Nephron progenitor cell (in vitro differentiated cells): ENCODE results near the gene PCP2.

ENCODE experiments used
- DNase-seq: peaks from one replicate; pipeline ENCODE4 v3.0.0; 2021
- H3K27ac Mint-ChIP-seq: 2 replicates; pipeline ENCODE4 v1.8.0; 2021; ENCODE audit warnings: mild to moderate bottlenecking, moderate library complexity, mixed read lengths
- H3K27me3 Mint-ChIP-seq: 2 replicates; pipeline ENCODE4 v1.8.0; 2021; ENCODE audit warnings: mild to moderate bottlenecking, low read depth, mixed read lengths; ENCODE audit not compliant: poor library complexity
- H3K36me3 Mint-ChIP-seq: 2 replicates; pipeline ENCODE4 v1.8.0; 2021; ENCODE audit warnings: low read depth, mixed read lengths
- H3K4me1 Mint-ChIP-seq: 2 replicates; pipeline ENCODE4 v1.8.0; 2021; ENCODE audit warnings: mixed read lengths
- H3K4me3 Mint-ChIP-seq: 2 replicates; pipeline ENCODE4 v1.8.0; 2021; ENCODE audit warnings: mild to moderate bottlenecking, moderate library complexity, mixed read lengths
- H3K9me3 Mint-ChIP-seq: 2 replicates; pipeline ENCODE4 v1.8.0; 2021; ENCODE audit warnings: mild to moderate bottlenecking, moderate library complexity, mixed read lengths
- CTCF ChIP-seq: fragments of 200-600 bp; sonication (generic); IDR thresholded peaks from 2 replicates; pipeline ENCODE4 v1.5.0; 2021; ENCODE audit warnings: antibody characterized with exemption

The PCP2 gene

GRCh38 chr19:7606289-7606688, 27.2 kb downstream of the PCP2 start:
- H3K27ac Mint-ChIP-seq, result no peak overlapping the region
- H3K9me3 Mint-ChIP-seq, result no peaks in the 10 kb centered on the region
- no peak overlapping the region for H3K4me3 Mint-ChIP-seq

GRCh38 chr19:7605490-7606222, 27.9 kb downstream of the PCP2 start:
- H3K36me3 Mint-ChIP-seq, result no peaks in the 10 kb centered on the region
- H3K4me3 Mint-ChIP-seq, result no peak overlapping the region
- H3K27me3 Mint-ChIP-seq, result peaks cover 10% of the 10 kb centered on the region
- TF ChIP-seq CTCF, result no peak
- DNase-seq, result peak; percentile 49
- H3K27ac Mint-ChIP-seq, result no peak overlapping the region
- H3K4me1 Mint-ChIP-seq, result no peaks in the 10 kb centered on the region
- H3K9me3 Mint-ChIP-seq, result no peaks in the 10 kb centered on the region

More at GRCh38 chr19:7606289-7606688, 27.2 kb downstream of the PCP2 start:
- Mint-ChIP-seq H3K36me3 (no peaks in the 10 kb centered on the region), H3K4me1 (no peaks in the 10 kb centered on the region), H3K27me3 (peaks cover 10% of the 10 kb centered on the region)
- TF ChIP-seq CTCF, result no peak
- no peak for DNase-seq

- DNase-seq, result no peak
- H3K27ac Mint-ChIP-seq, result no peak overlapping the region
- H3K27me3 Mint-ChIP-seq, result peaks cover 11% of the 10 kb centered on the region
- no peaks in the 10 kb centered on the region for H3K36me3 Mint-ChIP-seq
- no peaks in the 10 kb centered on the region for H3K9me3 Mint-ChIP-seq
- no peaks in the 10 kb centered on the region for H3K4me1 Mint-ChIP-seq
- no peak for TF ChIP-seq CTCF
- H3K4me3 Mint-ChIP-seq, result no peak overlapping the region
These were observed 29.6 kb downstream of the PCP2 start for GRCh38 chr19:7603919-7604318.

GRCh38 chr19:7602935-7603497, 30.5 kb downstream of the PCP2 start:
- no peak for TF ChIP-seq CTCF
- H3K36me3 Mint-ChIP-seq, result no peaks in the 10 kb centered on the region
- H3K27me3 Mint-ChIP-seq, result peaks cover 20% of the 10 kb centered on the region
- no peak overlapping the region for H3K4me3 Mint-ChIP-seq
- H3K27ac Mint-ChIP-seq, result no peak overlapping the region
- H3K9me3 Mint-ChIP-seq, result no peaks in the 10 kb centered on the region
- DNase-seq, result no peak
- no peaks in the 10 kb centered on the region for H3K4me1 Mint-ChIP-seq

GRCh38 chr19:7602240-7602934, 31.1 kb downstream of the PCP2 start:
- DNase-seq, result no peak
- Mint-ChIP-seq H3K27me3 (peaks cover 26% of the 10 kb centered on the region), H3K36me3 (no peaks in the 10 kb centered on the region), H3K27ac (no peak overlapping the region), H3K4me3 (no peak overlapping the region), H3K4me1 (no peaks in the 10 kb centered on the region), H3K9me3 (no peaks in the 10 kb centered on the region)
- no peak for TF ChIP-seq CTCF
